Measurements from ENCODE around the gene HM13. TPM values are rescaled to one million over a fixed set of nuclear protein-coding genes. Genes with fewer than 3 reads are reported as not detected.
"Not testable (repeated sequence)": the region's sequence is repeated elsewhere in the genome, so short reads cannot be mapped to it uniquely, and the experiment has no call there.

Gene HM13
- total RNA-seq, 1 experiment from 2014 or later = 68.1 TPM

DNA sequence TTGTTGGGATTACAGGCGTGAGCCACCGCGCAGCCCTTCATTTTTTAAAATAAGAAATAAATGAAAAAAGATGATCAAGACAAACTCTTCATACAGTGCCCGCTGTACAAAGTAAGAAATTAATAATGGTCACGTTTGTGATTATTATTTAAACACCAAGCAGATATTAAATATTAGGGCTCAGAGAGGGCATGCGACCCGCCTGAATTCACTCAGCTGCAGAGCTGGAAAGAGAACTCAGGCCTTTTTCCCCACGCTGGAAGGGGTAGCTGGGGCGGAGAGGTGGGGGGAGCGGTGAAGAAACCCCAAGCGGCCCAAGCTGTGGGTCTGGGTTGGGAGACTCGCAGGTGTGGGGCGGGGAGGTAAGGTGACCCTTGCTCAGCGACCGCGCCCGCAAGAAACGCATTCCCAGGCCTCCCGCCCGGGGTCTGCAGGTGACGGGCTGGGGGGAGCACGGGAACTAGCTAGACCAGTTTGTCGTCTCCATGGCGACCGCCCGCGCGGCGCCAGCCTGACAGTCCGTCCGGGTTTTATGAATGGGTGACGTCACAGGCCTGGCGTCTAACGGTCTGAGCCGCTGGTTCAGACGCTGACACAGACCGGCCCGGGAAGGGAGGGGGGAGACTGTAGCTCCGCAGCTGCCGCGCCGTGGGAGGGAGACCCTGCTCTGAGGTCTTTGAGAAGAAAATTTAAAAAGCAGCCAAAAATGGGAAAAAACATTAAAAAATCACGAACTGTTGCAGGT is 89.8 kb downstream of the HM13 start:
- H3K27ac ChIP-seq = peak overlapping the region; percentile 99
- H3K27me3 ChIP-seq (replicated peaks) = no peaks in the 10 kb centered on the region
- H3K4me3 ChIP-seq = peak overlapping the region; percentile 69
- no peaks in the 10 kb centered on the region; the same call in 1 of the 2 replicates for H3K9me3 ChIP-seq (replicated peaks)
- H3K36me3 ChIP-seq = peaks cover 28% of the 10 kb centered on the region
- DNase-seq (ENCODE audit: low read depth in 1 of 2, low spot score in 2 of 2) = peak; percentile 98 to 100
- peaks cover 48% of the 10 kb centered on the region for H3K4me1 ChIP-seq (replicated peaks)

DNA sequence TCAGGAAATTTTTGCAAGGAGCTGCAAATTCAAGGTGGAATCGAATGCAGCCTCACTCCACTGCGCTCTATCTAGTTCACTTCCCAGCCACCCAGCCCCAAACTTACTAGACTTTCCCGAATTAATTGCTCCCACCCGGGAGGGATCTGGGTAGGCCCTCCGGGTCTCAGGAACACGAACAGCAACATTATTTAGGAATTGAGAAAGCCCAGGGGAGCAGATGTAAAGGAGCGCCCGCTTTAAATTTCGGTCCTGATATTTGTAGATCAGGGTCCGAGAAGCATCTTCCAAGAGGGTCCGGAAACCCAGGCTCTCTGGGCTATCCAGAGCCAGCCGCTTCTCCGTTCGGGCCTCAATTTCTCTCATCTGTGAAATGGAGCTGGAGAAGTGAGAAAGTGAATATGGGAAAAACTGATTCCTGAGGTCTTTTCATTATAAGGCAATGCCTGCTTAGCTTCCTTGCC is 90.4 kb downstream of the HM13 start:
- Histone ChIP-seq H3K27me3 (replicated peaks) (no peaks in the 10 kb centered on the region), H3K4me1 (replicated peaks) (peaks cover 49% of the 10 kb centered on the region), H3K27ac (peak overlapping the region; percentile 99), H3K4me3 (peak overlapping the region; percentile 69), H3K9me3 (replicated peaks) (no peaks in the 10 kb centered on the region; the same call in 1 of the 2 replicates), H3K36me3 (peaks cover 28% of the 10 kb centered on the region)
- DNase-seq (ENCODE audit: low read depth in 1 of 2, low spot score in 2 of 2) = no peak

DNA sequence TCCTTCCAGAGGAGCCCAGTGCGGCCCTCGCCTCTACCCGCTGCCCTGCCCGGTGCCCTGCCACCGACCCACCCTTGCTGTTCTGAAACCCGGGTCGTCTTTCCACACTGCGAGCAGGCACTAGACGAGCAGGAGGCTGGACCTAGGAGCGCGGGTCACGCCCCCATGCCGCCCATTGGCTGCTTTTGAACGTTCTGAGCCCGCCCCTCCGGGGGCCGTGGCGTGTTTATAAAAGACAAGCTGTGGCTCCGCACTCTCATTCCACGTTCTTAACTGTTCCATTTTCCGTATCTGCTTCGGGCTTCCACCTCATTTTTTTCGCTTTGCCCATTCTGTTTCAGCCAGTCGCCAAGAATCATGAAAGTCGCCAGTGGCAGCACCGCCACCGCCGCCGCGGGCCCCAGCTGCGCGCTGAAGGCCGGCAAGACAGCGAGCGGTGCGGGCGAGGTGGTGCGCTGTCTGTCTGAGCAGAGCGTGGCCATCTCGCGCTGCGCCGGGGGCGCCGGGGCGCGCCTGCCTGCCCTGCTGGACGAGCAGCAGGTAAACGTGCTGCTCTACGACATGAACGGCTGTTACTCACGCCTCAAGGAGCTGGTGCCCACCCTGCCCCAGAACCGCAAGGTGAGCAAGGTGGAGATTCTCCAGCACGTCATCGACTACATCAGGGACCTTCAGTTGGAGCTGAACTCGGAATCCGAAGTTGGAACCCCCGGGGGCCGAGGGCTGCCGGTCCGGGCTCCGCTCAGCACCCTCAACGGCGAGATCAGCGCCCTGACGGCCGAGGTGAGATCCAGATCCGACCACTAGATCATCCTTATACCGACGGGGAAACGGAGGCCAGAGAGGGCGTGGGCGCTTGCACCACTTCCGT is 91.0 kb downstream of the HM13 start, which contains the start of gene ID1:
TSS of gene ID1 (plus strand) at position 259 of the 871 bp plus-strand sequence. CDS start at position 358, 99 bp downstream.
- Histone ChIP-seq H3K4me3 (peak within 1 kb of the TSS; percentile 69), H3K9me3 (replicated peaks) (no peaks in the 10 kb centered on the region; the same call in 1 of the 2 replicates), H3K36me3 (peaks cover 28% of the 10 kb centered on the region), H3K4me1 (replicated peaks) (peaks cover 51% of the 10 kb centered on the region), H3K27ac (peak within 1 kb of the TSS; percentile 99), H3K27me3 (replicated peaks) (no peaks in the 10 kb centered on the region)
- DNase-seq (ENCODE audit: low read depth in 1 of 2, low spot score in 2 of 2) = peak; percentile 97 to 99

DNA sequence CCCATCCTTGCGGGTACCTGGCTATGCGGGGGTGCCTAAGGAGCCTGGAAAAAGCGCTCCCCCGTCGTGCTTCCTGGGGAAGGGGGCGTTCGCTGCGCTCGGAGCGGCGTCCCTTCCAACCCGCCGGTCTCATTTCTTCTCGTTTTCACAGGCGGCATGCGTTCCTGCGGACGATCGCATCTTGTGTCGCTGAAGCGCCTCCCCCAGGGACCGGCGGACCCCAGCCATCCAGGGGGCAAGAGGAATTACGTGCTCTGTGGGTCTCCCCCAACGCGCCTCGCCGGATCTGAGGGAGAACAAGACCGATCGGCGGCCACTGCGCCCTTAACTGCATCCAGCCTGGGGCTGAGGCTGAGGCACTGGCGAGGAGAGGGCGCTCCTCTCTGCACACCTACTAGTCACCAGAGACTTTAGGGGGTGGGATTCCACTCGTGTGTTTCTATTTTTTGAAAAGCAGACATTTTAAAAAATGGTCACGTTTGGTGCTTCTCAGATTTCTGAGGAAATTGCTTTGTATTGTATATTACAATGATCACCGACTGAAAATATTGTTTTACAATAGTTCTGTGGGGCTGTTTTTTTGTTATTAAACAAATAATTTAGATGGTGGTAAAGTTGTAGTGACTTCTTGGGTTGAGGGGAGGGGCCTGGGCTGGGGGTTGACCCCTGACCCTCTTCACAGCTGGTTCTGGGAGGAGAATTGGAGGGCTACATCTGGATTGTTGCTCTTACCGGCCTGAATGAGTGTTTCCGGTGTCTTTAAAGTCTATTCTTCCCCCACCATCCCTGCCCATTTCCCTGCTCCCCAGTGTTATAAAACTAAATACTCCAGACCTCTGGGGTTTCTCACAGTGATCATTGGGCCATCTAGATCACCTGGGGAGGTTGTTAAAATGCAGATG is 91.9 kb downstream of the HM13 start:
- Histone ChIP-seq H3K4me1 (replicated peaks) (peaks cover 60% of the 10 kb centered on the region), H3K27me3 (replicated peaks) (no peaks in the 10 kb centered on the region), H3K9me3 (replicated peaks) (no peaks in the 10 kb centered on the region; the same call in 1 of the 2 replicates), H3K36me3 (peaks cover 28% of the 10 kb centered on the region), H3K27ac (peak overlapping the region; percentile 99), H3K4me3 (peak overlapping the region; percentile 69)
- no peak for DNase-seq (ENCODE audit: low read depth in 1 of 2, low spot score in 2 of 2)

DNA sequence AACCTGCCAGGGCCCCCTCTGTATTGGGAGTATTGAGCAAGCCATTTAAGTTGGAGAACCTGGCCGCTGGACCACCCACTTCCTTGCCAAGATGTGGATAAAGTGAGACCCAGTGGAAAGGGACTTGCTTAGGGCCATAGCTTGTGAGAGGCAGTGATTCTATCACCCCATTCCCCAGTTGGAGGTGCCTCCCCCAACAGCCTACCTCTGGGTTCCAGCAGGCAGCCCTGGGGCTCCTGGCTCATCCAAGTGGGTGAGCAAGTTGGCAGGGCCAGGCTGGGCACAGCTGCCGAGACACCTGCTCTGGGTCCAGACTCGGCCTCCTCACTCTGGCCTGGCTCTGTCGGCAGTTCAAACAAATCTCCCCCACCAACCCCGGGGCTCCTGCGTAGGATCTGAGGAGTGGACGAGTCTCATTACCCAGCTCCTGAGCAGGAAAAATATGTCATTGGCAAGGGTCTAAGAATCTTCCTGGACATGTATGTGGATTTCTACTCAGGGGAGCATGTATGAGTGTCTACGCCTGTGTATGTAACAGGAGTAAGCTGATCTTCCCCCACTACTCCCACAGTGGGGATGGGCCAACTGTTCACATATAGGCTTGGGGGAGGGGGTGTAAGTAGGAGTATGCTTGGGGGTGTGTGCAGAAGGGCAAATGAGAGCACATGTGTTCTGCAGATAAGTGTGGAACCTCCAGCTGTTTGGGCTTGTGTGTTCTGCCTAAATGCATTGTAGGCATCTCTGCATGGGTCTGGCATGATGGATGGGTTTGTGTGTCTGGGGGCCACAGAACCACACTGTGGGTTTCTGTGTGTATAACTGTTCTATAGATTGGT is 92.8 kb downstream of the HM13 start:
- peaks cover 61% of the 10 kb centered on the region for H3K4me1 ChIP-seq (replicated peaks)

DNA sequence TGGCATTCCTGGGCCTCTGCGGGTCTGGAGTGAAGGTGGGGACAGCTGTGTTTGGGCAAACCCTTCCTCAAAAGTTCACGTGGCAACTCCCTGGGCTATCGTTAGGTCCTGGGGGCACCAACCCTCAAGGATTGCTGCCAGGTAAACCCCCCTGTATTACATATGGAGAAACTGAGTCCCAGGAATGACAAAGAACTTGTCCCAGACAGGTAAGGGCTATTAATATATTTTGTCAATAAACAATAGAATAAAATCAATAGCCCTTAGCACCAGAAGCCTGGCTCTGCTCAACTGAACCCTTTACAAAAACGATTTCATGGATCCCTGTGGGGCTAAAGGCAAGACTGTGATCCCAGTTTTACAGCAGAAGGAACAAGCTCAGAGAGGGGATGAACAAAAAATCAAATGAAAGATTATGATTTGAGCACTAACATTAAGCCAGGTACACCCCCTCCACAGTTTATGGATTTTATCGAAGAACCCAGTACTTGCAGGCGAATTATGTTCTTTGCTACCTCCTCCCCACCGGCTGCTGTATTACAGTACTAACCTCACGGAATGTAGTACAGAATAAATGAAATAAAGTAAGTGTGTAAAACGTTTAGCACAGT is 93.5 kb downstream of the HM13 start:
- H3K36me3 ChIP-seq = peaks cover 28% of the 10 kb centered on the region
- H3K27me3 ChIP-seq (replicated peaks) = no peaks in the 10 kb centered on the region
- no peaks in the 10 kb centered on the region; the same call in 1 of the 2 replicates for H3K9me3 ChIP-seq (replicated peaks)
- peak overlapping the region; percentile 69 for H3K4me3 ChIP-seq
- DNase-seq (ENCODE audit: low read depth in 1 of 2, low spot score in 2 of 2) = peak in 1 of 2 experiments; percentile 52
- peak overlapping the region; percentile 99 for H3K27ac ChIP-seq
- H3K4me1 ChIP-seq (replicated peaks) = peaks cover 58% of the 10 kb centered on the region

More for the DNA sequence above, 92.8 kb downstream of the HM13 start:
- peak; percentile 65 to 73 for DNase-seq (ENCODE audit: low read depth in 1 of 2, low spot score in 2 of 2)
- peaks cover 28% of the 10 kb centered on the region for H3K36me3 ChIP-seq
- H3K9me3 ChIP-seq (replicated peaks) = no peaks in the 10 kb centered on the region; the same call in 1 of the 2 replicates
- H3K4me3 ChIP-seq = peak overlapping the region; percentile 69
- no peaks in the 10 kb centered on the region for H3K27me3 ChIP-seq (replicated peaks)
- peak overlapping the region; percentile 99 for H3K27ac ChIP-seq

DNA sequence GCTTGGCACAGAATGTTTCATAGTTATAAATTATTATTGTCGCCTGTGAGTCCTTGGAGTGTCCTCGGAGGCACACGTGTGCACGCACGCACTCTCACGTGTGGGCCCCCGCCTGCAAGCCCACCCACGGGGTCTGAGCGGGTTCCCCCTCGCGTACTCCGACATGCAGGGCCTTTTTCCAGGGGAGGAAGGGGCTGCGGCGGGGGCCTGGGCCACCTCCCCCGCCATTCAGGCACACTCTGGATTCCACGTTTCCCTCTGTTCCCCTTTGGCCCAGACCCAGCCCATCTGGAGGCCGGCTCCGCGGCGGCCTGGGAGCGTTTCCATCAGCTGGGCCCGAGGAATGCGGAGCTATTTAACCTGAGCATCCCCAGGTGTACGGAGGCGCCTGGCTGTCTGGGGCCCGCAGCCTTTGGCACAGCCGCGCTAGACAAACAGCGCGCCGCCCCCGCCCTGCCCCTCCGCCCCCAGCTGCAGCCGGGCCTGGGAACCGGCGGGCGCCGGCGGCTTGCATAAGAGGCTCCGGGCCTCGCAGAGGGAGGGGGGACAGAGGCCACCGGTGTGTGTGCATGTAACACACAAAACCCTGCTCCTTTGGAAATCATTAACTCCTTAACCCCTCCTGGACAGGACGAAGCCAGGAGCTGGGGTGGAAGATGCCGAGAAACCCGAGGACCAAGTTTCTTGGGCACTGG is 94.2 kb downstream of the HM13 start:
- Histone ChIP-seq H3K4me1 (replicated peaks) (peaks cover 54% of the 10 kb centered on the region), H3K9me3 (replicated peaks) (no peaks in the 10 kb centered on the region; the same call in 1 of the 2 replicates), H3K36me3 (peaks cover 28% of the 10 kb centered on the region), H3K27ac (peak overlapping the region; percentile 99), H3K4me3 (peak overlapping the region; percentile 69), H3K27me3 (replicated peaks) (no peaks in the 10 kb centered on the region)
- DNase-seq (ENCODE audit: low read depth in 1 of 2, low spot score in 2 of 2) = peak; percentile 71 to 72

DNA sequence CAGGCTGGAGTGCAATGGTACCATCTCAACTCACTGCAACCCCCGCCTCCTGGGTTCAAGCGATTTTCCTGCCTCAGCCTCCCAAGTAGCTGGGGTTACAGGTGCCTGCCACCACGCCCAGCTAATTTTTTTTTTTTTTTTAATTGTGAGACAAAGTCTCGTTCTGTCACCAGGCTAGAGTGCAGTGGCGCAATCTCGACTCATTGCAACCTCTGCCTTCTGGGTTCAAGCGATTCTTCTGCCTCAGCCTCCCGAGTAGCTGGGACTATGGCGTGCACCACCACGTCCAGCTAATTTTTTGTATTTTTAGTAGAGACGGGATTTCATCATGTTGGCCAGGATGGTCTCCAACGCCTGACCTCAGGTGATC is 98.0 kb downstream of the HM13 start:
- H3K27ac ChIP-seq = not testable (repeated sequence)

DNA sequence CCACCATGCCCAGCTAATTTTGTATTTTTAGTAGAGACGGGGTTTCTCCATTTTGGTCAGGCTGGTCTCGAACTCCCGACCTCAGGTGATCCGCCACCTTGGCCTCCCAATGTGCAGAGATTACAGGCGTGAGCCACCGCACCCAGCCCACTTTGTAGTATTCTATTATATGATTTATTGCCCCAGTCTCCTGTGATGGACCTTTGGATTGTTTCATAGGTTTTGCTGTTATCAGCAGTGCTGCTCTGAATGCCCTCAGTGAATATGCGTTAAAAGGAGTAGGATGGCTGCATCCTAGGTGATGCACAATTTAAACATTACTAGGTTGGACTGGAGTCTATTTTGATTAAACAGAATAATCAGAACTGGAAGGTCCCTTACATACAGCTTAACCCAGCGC is 101.2 kb downstream of the HM13 start:
- Histone ChIP-seq H3K27me3 (replicated peaks) (peaks cover 6% of the 10 kb centered on the region; the same call in 1 of the 2 replicates), H3K4me3 (no peak overlapping the region), H3K9me3 (replicated peaks) (no peaks in the 10 kb centered on the region), H3K4me1 (replicated peaks) (peaks cover 19% of the 10 kb centered on the region), H3K36me3 (no peaks in the 10 kb centered on the region), H3K27ac (no peak overlapping the region)
- DNase-seq (ENCODE audit: low read depth in 1 of 2, low spot score in 2 of 2) = no peak

More for the DNA sequence above, 98.0 kb downstream of the HM13 start:
- H3K9me3 ChIP-seq (replicated peaks); H3K36me3 ChIP-seq; DNase-seq (ENCODE audit: low read depth in 1 of 2, low spot score in 2 of 2); H3K27me3 ChIP-seq (replicated peaks); H3K4me3 ChIP-seq: not testable (repeated sequence)
- H3K4me1 ChIP-seq (replicated peaks) = peaks cover 41% of the 10 kb centered on the region

DNA sequence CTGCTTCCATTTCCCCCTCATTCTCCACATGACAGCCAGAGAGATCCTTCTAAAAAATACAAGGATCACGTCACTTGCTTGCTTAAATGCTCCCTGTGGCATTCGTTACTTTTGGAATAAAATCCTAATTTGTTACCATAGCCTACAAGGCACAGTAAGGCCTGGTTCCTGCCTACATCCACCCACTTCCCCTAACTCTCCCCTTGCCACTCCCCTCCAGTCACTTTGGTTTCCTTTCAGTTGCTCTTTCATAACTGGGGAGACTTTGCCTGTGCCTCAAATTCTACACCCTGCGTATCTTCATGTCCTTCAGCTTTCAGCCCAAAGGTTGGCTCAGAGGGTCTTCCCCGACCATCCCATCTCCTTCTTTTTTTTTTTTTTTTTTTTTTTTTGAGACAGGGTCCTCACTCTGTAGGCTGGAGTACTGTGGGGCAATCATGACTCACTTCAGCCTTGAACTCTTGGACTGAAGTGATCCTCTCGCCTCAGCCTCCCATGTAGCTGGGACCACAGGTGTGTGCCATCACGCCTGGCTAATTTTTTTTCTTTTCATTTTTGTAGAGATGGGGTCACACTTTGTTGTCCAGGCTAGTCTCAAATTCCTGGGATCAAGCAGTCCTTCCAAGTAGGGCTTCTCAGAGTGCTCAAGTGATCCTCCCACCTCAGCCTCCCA is 103.3 kb downstream of the HM13 start:
- peaks cover 4% of the 10 kb centered on the region for H3K4me1 ChIP-seq (replicated peaks)
- no peak overlapping the region for H3K4me3 ChIP-seq
- H3K36me3 ChIP-seq = no peaks in the 10 kb centered on the region
- peaks cover 6% of the 10 kb centered on the region; the same call in 1 of the 2 replicates for H3K27me3 ChIP-seq (replicated peaks)
- no peak for DNase-seq (ENCODE audit: low read depth in 1 of 2, low spot score in 2 of 2)
- no peaks in the 10 kb centered on the region for H3K9me3 ChIP-seq (replicated peaks)
- H3K27ac ChIP-seq = no peak overlapping the region

Measured in SJSA1 (cell line).